ENCODE data around the gene GMIP. TPM values are rescaled to one million over a fixed set of nuclear protein-coding genes. Genes with fewer than 3 reads are reported as not detected.

The GMIP gene
- total RNA-seq, 1 experiment from 2014 or later = 6.3 TPM

GRCh38 chr19:19584356-19584755 lies 59.1 kb downstream of the GMIP start:
- H2AFZ ChIP-seq (ENCODE audit: low read length) = no peak overlapping the region
- ATAC-seq (no peak), DNase-seq (no peak)
- TF ChIP-seq CTCF (conservative IDR thresholded peaks at IDR 0.05; ENCODE audit: low read depth, low read length) (no peak), EZH2 (IDR thresholded peaks at IDR 0.05; ENCODE audit: low read length, unreplicated experiment) (no peak), EZH2phosphoT487 (IDR thresholded peaks at IDR 0.05; ENCODE audit: borderline replicate concordance, low read length) (no peak)
- H3K4me1 ChIP-seq (ENCODE audit: insufficient read depth, low read length) = no peaks in the 10 kb centered on the region
- no peak overlapping the region for H3K4me2 ChIP-seq (ENCODE audit: low read length)
- POLR2A ChIA-PET (ENCODE audit: unreplicated experiment) = no interaction called here
- intact Hi-C loops (cut with micrococcal nuclease) = no loop called here
- H3K9me2 ChIP-seq (replicated peaks; ENCODE audit: low read length) = no peaks in the 10 kb centered on the region
- no peak overlapping the region for H3K9ac ChIP-seq (ENCODE audit: low read length)
- H3K79me2 ChIP-seq (ENCODE audit: low read length) = no peaks in the 10 kb centered on the region
- BruUV-seq (replicated peaks) = no TSS peak
- H3F3A ChIP-seq (ENCODE audit: low read length, unreplicated experiment) = no peaks in the 10 kb centered on the region
- H3K27me3 ChIP-seq (ENCODE audit: low read length) = no peaks in the 10 kb centered on the region
- H3K4me3 ChIP-seq (ENCODE audit: low read length) = no peak overlapping the region
- no peaks in the 10 kb centered on the region for H4K20me1 ChIP-seq (ENCODE audit: low read length)
- CTCF ChIA-PET = no interaction called here
- no peaks in the 10 kb centered on the region for H3K9me3 ChIP-seq (ENCODE audit: low read length)
- H3K36me3 ChIP-seq (ENCODE audit: low read depth, low read length) = no peaks in the 10 kb centered on the region
- no peak overlapping the region for H3K27ac ChIP-seq (ENCODE audit: low read length)

GRCh38 chr19:19582471-19582870 lies 61.0 kb downstream of the GMIP start:
- ATAC-seq (no peak), DNase-seq (no peak)
- Histone ChIP-seq H3K9me3 (ENCODE audit: low read length) (no peaks in the 10 kb centered on the region), H3K4me1 (ENCODE audit: insufficient read depth, low read length) (no peaks in the 10 kb centered on the region), H3K36me3 (ENCODE audit: low read depth, low read length) (no peaks in the 10 kb centered on the region), H3K9ac (ENCODE audit: low read length) (no peak overlapping the region), H3K9me2 (replicated peaks; ENCODE audit: low read length) (no peaks in the 10 kb centered on the region), H4K20me1 (ENCODE audit: low read length) (no peaks in the 10 kb centered on the region), H3K4me2 (ENCODE audit: low read length) (no peak overlapping the region), H3K79me2 (ENCODE audit: low read length) (no peaks in the 10 kb centered on the region), H3K27ac (ENCODE audit: low read length) (no peak overlapping the region), H2AFZ (ENCODE audit: low read length) (no peak overlapping the region), H3F3A (ENCODE audit: low read length, unreplicated experiment) (no peaks in the 10 kb centered on the region), H3K4me3 (ENCODE audit: low read length) (no peak overlapping the region), H3K27me3 (ENCODE audit: low read length) (no peaks in the 10 kb centered on the region)
- POLR2A ChIA-PET (ENCODE audit: unreplicated experiment) = no interaction called here
- TF ChIP-seq EZH2 (IDR thresholded peaks at IDR 0.05; ENCODE audit: low read length, unreplicated experiment) (no peak), EZH2phosphoT487 (IDR thresholded peaks at IDR 0.05; ENCODE audit: borderline replicate concordance, low read length) (no peak), CTCF (conservative IDR thresholded peaks at IDR 0.05; ENCODE audit: low read depth, low read length) (no peak)
- BruUV-seq (replicated peaks) = no TSS peak
- CTCF ChIA-PET = no interaction called here
- intact Hi-C loops (cut with micrococcal nuclease) = no loop called here

GRCh38 chr19:19581391-19581790 lies 62.1 kb downstream of the GMIP start:
- H3K27me3 ChIP-seq (ENCODE audit: low read length) = no peaks in the 10 kb centered on the region
- no peak overlapping the region for H3K4me2 ChIP-seq (ENCODE audit: low read length)
- H3K36me3 ChIP-seq (ENCODE audit: low read depth, low read length) = no peaks in the 10 kb centered on the region
- DNase-seq (no peak), ATAC-seq (no peak)
- POLR2A ChIA-PET (ENCODE audit: unreplicated experiment) = no interaction called here
- no peak overlapping the region for H3K9ac ChIP-seq (ENCODE audit: low read length)
- no peaks in the 10 kb centered on the region for H3K9me3 ChIP-seq (ENCODE audit: low read length)
- H3K4me3 ChIP-seq (ENCODE audit: low read length) = no peak overlapping the region
- no peaks in the 10 kb centered on the region for H3F3A ChIP-seq (ENCODE audit: low read length, unreplicated experiment)
- H3K79me2 ChIP-seq (ENCODE audit: low read length) = no peaks in the 10 kb centered on the region
- TF ChIP-seq EZH2 (IDR thresholded peaks at IDR 0.05; ENCODE audit: low read length, unreplicated experiment) = no peak
- TF ChIP-seq CTCF (conservative IDR thresholded peaks at IDR 0.05; ENCODE audit: low read depth, low read length) = no peak
- TF ChIP-seq EZH2phosphoT487 (IDR thresholded peaks at IDR 0.05; ENCODE audit: borderline replicate concordance, low read length) = no peak
- no peaks in the 10 kb centered on the region for H3K9me2 ChIP-seq (replicated peaks; ENCODE audit: low read length)
- H4K20me1 ChIP-seq (ENCODE audit: low read length) = no peaks in the 10 kb centered on the region
- CTCF ChIA-PET = no interaction called here
- no peak overlapping the region for H3K27ac ChIP-seq (ENCODE audit: low read length)
- intact Hi-C loops (cut with micrococcal nuclease) = no loop called here
- no peaks in the 10 kb centered on the region; the same call in 1 of the 2 replicates for H3K4me1 ChIP-seq (ENCODE audit: insufficient read depth, low read length)
- BruUV-seq (replicated peaks) = no TSS peak
- H2AFZ ChIP-seq (ENCODE audit: low read length) = no peak overlapping the region

Measured in PC-3 (cell line).